A549 (cell line): ENCODE data around the gene MAGIX.

Source experiments
- CTCF ChIP-seq: fragments of >200 bp; sonication (Bioruptor Twin); formaldehyde crosslinking; IDR thresholded peaks from 3 replicates; pipeline ENCODE4 v1.5.1; 2016
- EP300 ChIP-seq, 2 experiments: fragments of >200 bp; sonication (Bioruptor Twin); formaldehyde crosslinking; IDR thresholded peaks; 2 replicates in 1 of 2; 3 replicates in 1 of 2; pipeline ENCODE4 v1.6.1; 2016 to 2017
- FOSL2 ChIP-seq, 2 experiments: fragments of 450-650 bp in 1 of 2; fragments of >200 bp in 1 of 2; sonication (Bioruptor Twin) in 1 of 2; formaldehyde crosslinking; IDR thresholded peaks; 2 replicates each; pipeline versions ENCODE4 v1.5.0 to v1.6.1; 2016 to 2020; ENCODE audit warnings: mild to moderate bottlenecking in 1 of 2, moderate library complexity in 1 of 2
- JUNB ChIP-seq: fragments of >200 bp; sonication (Bioruptor Twin); formaldehyde crosslinking; IDR thresholded peaks from 2 replicates; pipeline ENCODE4 v1.6.1; 2016
- POLR2A ChIP-seq: IDR thresholded peaks from 2 replicates; pipeline ENCODE4 v1.6.1; 2012; ENCODE audit warnings: mild to moderate bottlenecking, low read length
- RARB ChIP-seq: fragments of 250-450 bp; sonication (Bioruptor Pico); IDR thresholded peaks from 2 replicates; pipeline ENCODE4 v1.8.0; 2021; ENCODE audit warnings: mild to moderate bottlenecking, moderate library complexity
- USF2 ChIP-seq: fragments of 450-650 bp; IDR thresholded peaks from 2 replicates; pipeline ENCODE4 v1.6.1; 2014; ENCODE audit warnings: antibody characterized with exemption
- ZFP36 ChIP-seq: fragments of 450-650 bp; IDR thresholded peaks from 2 replicates; pipeline ENCODE4 v1.6.1; 2014; ENCODE audit warnings: borderline replicate concordance; ENCODE audit not compliant: partially characterized antibody

GRCh38 chrX:49147282-49147681, 15.3 kb upstream of the MAGIX start:
- TF ChIP-seq CTCF (no peak), ZFP36 (no peak), RARB (CRISPR knock-in tag) (no peak), EP300 (IDR thresholded peaks at IDR 0.05) (no peak), JUNB (no peak), FOSL2 (IDR thresholded peaks at IDR 0.05) (no peak), FOSL2 (CRISPR knock-in tag; IDR thresholded peaks at IDR 0.05) (no peak), POLR2A (no peak), USF2 (no peak)
